Heart right ventricle (tissue), 16 donors: Measurements from ENCODE around the gene KRTAP10-6. TPM values are rescaled to one million over a fixed set of nuclear protein-coding genes. Genes with fewer than 3 reads are reported as not detected.

Experiments used
- ATAC-seq, 8 donors: fragments of 200-7000 bp; cut with Tn5 transposase; one replicate each; pipeline ENCODE4 v1.9.1; 2020; ENCODE audit warnings: mild to moderate bottlenecking in 8 of 8, moderate library complexity in 8 of 8, moderate number of reproducible peaks in 1 of 8
- DNase-seq, 2 donors: peaks; one replicate each; pipeline ENCODE4 v3.0.0-alpha.2; 2020
- H3K27ac ChIP-seq, 10 donors: fragments of 200-600 bp; sonication (generic) in 2 of 10; one replicate each; pipeline versions ENCODE4 v1.5.0 to v1.8.0; 2020 to 2022; ENCODE audit warnings: mild to moderate bottlenecking in 3 of 10
- H3K27me3 ChIP-seq, 7 donors: fragments of 200-600 bp; one replicate each; pipeline ENCODE4 v1.8.0; 2021 to 2022; ENCODE audit warnings: mild to moderate bottlenecking in 2 of 7
- H3K36me3 ChIP-seq, 9 donors: fragments of 200-600 bp; sonication (generic) in 1 of 9; one replicate each; pipeline versions ENCODE4 v1.5.0 to v1.8.0; 2020 to 2022; ENCODE audit warnings: mild to moderate bottlenecking in 2 of 9
- H3K4me1 ChIP-seq, 9 donors: fragments of 200-600 bp; sonication (generic) in 1 of 9; one replicate each; pipeline versions ENCODE4 v1.5.0 to v1.8.0; 2020 to 2022; ENCODE audit warnings: mild to moderate bottlenecking in 4 of 9
- H3K4me3 ChIP-seq, 10 donors: fragments of 200-600 bp; sonication (generic) in 2 of 10; one replicate each; pipeline versions ENCODE4 v1.5.0 to v1.8.0; 2020 to 2022; ENCODE audit warnings: mild to moderate bottlenecking in 7 of 10, moderate library complexity in 2 of 10
- H3K9me3 ChIP-seq, 11 donors: fragments of 200-600 bp in 10 of 11; sonication (generic) in 2 of 11; one replicate each; pipeline versions ENCODE4 v1.5.0 to v1.8.0; 2013 to 2022; ENCODE audit warnings: mild to moderate bottlenecking in 2 of 11, control low read depth in 1 of 11, moderate library complexity in 1 of 11
- WGBS, 2 donors: extraction: QIAGEN DNeasy Blood & Tissue Kit; methylation state at CpG; one replicate each; pipeline ENCODE4 v1.1.7; 2013; ENCODE audit warnings: inconsistent platforms in 1 of 2; 5-methylcytosine and 5-hydroxymethylcytosine counted together
- intact Hi-C, 10 donors: fragments of 100-400 bp; cut with DNase I; formaldehyde crosslinking; loops; one replicate each; pipeline versions ENCODE4 v1.11.1 to v1.14.2; 2022
- polyA plus RNA-seq, 2 donors: library from polyadenylated mRNA; stranded (reverse); fragments of 200-250 nt; gene quantifications; one replicate each; pipeline ENCODE4 v1.2.3, GENCODE V29; 2013
- total RNA-seq, 10 donors: library from RNA; stranded (reverse); fragmentation: NEBNext Ultra II Directional in 3 of 10; extraction: Animal tissue kit (Norgen Biotek cat#: 25700) in 3 of 10; gene quantifications; one replicate each; pipeline versions ENCODE4 v1.2.1 to v1.2.4, GENCODE V29; 2021 to 2023
- TF ChIP-seq, protein P1 (sequence below), 9 donors: fragments of 200-600 bp; sonication (generic) in 2 of 9; IDR thresholded peaks; one replicate each; pipeline versions ENCODE4 v1.5.0 to v1.8.0; 2021 to 2022; ENCODE audit warnings: antibody characterized with exemption in 9 of 9, mild to moderate bottlenecking in 5 of 9, moderate library complexity in 1 of 9
- donor health status: Arrhythmogenic right ventricular cardiomyopathy.
- donor health status: ischemic (EF 13 %, LVEDD 7.1; RV severe dilation, severe dysfunction).
- donor health status: healthy with polysubstance abuse.
- donor health status: DM: no; HTN: yes; CAD: no.
- donor health status: DM: no; HTN: no; CAD: no.
- donor health status: ischemic (EF 25% LVEDD 6.9; RV normal size, moderate dysfunction).
- donor health status: ischemic (EF 25% LVEDD 5.7; RV mildly dilated, moderate dysfunction).
- donor health status: healthy.
- donor health status: DM: yes; HTN: yes; CAD: no.
- donor health status: Ischemic cardiomyopathy.
- donor health status: ischemic (EF 35%, LVEDD 5.7; RV mildly dilated, moderate dysfunction).
- donor health status: nonischemic (EF 11% LVEDD 7.7; RV severe dilation, severe dysfunction).
- donor health status: DM: yes; HTN: yes; CAD: no.
- donor health status: PGD.
- donor health status: ischemic (EF 29% LVEDD 5.4; RV normal size, mild dysfunction).
- donor health status: nonischemic (EF 23%, LVEDD 6.1; RV moderate dilation, normal function).

Gene KRTAP10-6
- total and polyA plus RNA-seq, 12 donors: not detected

DNA sequence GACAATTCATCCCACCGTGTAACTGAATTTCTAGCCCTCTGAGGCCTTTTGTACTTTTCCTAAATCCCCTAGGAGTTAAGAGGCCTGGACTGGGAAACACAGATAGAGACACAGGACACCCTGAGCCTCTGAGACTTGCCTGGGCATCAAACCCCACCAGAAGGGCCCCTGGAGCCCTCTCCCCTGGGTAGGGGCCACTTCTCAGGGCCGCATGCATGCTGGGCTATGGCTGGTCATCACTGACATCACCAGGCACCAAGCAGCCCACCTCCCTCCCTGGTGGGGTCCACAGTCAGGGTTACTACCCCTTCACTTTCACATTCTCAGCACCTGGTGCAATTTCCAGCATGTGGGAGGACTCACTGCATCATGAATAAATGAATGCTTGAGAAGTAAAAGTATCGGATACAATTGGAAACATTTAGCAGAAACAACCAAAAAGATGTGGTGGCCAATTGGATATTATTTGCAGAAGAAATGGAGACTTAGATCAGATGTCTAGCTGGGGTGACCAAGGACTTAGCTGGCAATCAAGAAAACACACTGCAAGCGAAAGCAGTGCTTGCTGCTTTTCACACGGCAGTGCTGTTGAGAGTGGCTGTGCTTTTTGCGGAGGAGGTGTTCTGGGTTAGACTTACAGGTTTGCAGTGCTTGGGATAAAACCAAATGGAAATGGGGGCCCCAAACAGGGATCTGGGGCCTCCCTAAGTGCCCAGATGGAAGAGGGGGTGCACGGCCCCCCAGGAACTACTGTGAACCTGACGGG, 7.1 kb upstream of the KRTAP10-6 start:
- no peaks in the 10 kb centered on the region for H3K36me3 ChIP-seq
- peaks cover 0 to 17% (median 0%) of the 10 kb centered on the region in 11 donors for H3K9me3 ChIP-seq
- DNase-seq: no peak
- WGBS, 2 donors: 79 to 83% methylated on average over 8 of the region's 8 CpGs
- H3K27me3 ChIP-seq: peaks cover 0 to 61% (median 19%) of the 10 kb centered on the region in 7 donors
- ATAC-seq: no peak
- TF ChIP-seq, protein P1, sequence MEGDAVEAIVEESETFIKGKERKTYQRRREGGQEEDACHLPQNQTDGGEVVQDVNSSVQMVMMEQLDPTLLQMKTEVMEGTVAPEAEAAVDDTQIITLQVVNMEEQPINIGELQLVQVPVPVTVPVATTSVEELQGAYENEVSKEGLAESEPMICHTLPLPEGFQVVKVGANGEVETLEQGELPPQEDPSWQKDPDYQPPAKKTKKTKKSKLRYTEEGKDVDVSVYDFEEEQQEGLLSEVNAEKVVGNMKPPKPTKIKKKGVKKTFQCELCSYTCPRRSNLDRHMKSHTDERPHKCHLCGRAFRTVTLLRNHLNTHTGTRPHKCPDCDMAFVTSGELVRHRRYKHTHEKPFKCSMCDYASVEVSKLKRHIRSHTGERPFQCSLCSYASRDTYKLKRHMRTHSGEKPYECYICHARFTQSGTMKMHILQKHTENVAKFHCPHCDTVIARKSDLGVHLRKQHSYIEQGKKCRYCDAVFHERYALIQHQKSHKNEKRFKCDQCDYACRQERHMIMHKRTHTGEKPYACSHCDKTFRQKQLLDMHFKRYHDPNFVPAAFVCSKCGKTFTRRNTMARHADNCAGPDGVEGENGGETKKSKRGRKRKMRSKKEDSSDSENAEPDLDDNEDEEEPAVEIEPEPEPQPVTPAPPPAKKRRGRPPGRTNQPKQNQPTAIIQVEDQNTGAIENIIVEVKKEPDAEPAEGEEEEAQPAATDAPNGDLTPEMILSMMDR (IDR thresholded peaks at IDR 0.05): no peak
- H3K27ac ChIP-seq: no peak overlapping the region
- no peak overlapping the region for H3K4me3 ChIP-seq
- H3K4me1 ChIP-seq: no peaks in the 10 kb centered on the region
- intact Hi-C loops: no loop called here

DNA sequence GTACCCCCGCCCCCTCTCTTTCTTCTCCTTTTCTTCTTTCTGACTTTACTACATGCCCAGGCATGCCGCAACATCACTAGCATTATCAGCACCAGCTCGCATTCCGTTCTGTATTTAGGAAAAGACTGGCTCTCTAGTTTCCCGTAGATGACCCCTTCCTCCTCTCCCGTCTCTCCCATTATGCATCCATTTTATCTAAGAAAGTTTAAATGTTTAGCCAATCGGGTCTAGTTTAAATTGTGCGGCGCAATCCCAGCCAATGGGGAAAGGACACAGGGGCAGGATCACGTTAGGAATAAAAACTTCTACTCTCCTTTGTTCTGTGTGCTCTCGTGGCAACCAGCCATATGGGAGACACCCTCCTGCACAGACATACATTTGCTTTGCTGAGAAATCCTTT, 5.8 kb upstream of the KRTAP10-6 start:
- TF ChIP-seq, protein P1 (IDR thresholded peaks at IDR 0.05): no peak
- peaks cover 0 to 10% (median 0%) of the 10 kb centered on the region in 11 donors for H3K9me3 ChIP-seq
- ATAC-seq: no peak
- H3K27me3 ChIP-seq: peaks cover 0 to 61% (median 14%) of the 10 kb centered on the region in 7 donors
- intact Hi-C loops: no loop called here
- no peak for DNase-seq
- 58% methylated on average over 11 of the region's 11 CpGs for WGBS, 2 donors
- H3K4me3 ChIP-seq: no peak overlapping the region
- no peak overlapping the region for H3K27ac ChIP-seq
- no peaks in the 10 kb centered on the region for H3K36me3 ChIP-seq
- H3K4me1 ChIP-seq: peaks cover 0 to 4% (median 0%) of the 10 kb centered on the region in 9 donors

DNA sequence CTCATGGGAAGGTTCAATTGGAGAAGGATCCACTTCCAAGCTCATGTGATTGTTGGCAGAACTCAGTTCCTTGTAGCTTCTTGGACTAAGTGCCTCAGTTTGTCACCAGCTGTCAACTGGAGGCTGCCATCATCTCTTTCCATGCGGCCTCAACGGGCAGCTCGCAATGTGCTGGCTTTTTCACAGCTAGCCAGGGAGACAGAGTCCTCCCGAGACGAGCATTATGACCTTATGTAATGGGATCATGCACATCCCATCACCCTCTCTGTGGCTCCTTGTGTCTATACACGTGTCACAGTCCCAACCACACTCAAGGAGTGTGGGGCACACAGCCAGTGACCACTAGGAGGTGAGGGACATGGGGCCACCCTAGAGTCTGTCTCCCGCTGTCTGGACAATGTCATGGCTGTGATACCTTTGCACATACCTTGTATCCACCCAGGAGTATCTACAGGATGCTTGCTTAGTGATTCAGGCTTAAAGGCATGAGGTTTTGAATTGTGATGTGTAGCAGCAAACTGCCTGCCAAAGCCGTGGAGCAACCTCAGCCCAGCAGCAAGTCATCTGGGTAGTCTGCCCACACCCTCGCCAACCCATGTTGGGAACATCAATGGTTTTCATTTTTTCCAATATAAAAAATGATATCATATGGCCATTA, 3.9 kb upstream of the KRTAP10-6 start:
- H3K36me3 ChIP-seq: no peaks in the 10 kb centered on the region
- no peak overlapping the region for H3K27ac ChIP-seq
- H3K27me3 ChIP-seq: peaks cover 0 to 59% (median 11%) of the 10 kb centered on the region in 7 donors
- TF ChIP-seq, protein P1 (IDR thresholded peaks at IDR 0.05): no peak
- DNase-seq (no peak), ATAC-seq (no peak)
- WGBS, 2 donors: 75% methylated on average over 9 of the region's 9 CpGs
- H3K9me3 ChIP-seq: peaks cover 0 to 10% (median 0%) of the 10 kb centered on the region in 11 donors
- intact Hi-C loops: no loop called here
- H3K4me1 ChIP-seq: peaks cover 0 to 4% (median 0%) of the 10 kb centered on the region in 9 donors
- H3K4me3 ChIP-seq: no peak overlapping the region

DNA sequence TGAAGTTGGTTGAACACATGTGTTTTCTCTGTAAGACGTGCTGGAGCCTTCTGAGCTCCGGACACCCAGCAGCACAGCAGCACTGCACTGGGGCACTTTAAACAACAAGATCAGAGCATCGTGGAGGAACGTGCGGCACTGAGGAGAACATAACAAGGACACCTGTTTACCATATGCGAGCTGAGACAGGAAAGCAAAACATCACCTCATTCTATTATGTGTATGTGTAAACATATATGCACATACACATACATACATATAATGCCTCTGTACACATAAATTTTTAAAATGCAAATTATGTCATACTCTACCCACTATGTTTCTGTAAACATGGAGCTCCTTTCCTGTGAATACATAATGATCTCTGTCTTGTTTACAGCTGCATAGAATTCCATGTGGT, 3.2 kb upstream of the KRTAP10-6 start:
- TF ChIP-seq, protein P1 (IDR thresholded peaks at IDR 0.05): no peak
- intact Hi-C loops: no loop called here
- 75 to 86% methylated on average over 6 of the region's 6 CpGs for WGBS, 2 donors
- Histone ChIP-seq H3K27ac (no peak overlapping the region), H3K36me3 (no peaks in the 10 kb centered on the region), H3K9me3 (peaks cover 0 to 10% (median 0%) of the 10 kb centered on the region in 11 donors), H3K27me3 (peaks cover 0 to 52% (median 11%) of the 10 kb centered on the region in 7 donors), H3K4me1 (peaks cover 0 to 4% (median 0%) of the 10 kb centered on the region in 9 donors), H3K4me3 (no peak overlapping the region)
- DNase-seq (no peak), ATAC-seq (no peak)
